ENCODE results near the gene MKRN2. TPM values are rescaled to one million over a fixed set of nuclear protein-coding genes. Genes with fewer than 3 reads are reported as not detected.
A peak's percentile ranks its signal among the peaks of the same experiment; 100 is the strongest.
"Not testable (repeated sequence)": the region's sequence is repeated elsewhere in the genome, so short reads cannot be mapped to it uniquely, and the experiment has no call there.

Gene MKRN2
- total RNA-seq, 1 donor from 2014 or later: 21.6 TPM

- peak; percentile 7 to 22 for DNase-seq (ENCODE audit: low read depth in 2 of 2)
Measured at GRCh38 chr3:12629560-12629959, 72.7 kb downstream of the MKRN2 start.

GRCh38 chr3:12630292-12630691, 73.4 kb downstream of the MKRN2 start:
- no peak for DNase-seq (ENCODE audit: low read depth in 2 of 2)

GRCh38 chr3:12630843-12631242, 74.0 kb downstream of the MKRN2 start:
- not testable (repeated sequence) for DNase-seq (ENCODE audit: low read depth in 2 of 2)

GRCh38 chr3:12632523-12632922, 75.6 kb downstream of the MKRN2 start:
- DNase-seq (ENCODE audit: low read depth in 2 of 2): no peak

- no peak for DNase-seq (ENCODE audit: low read depth in 2 of 2)
Measured at GRCh38 chr3:12633108-12633507, 76.2 kb downstream of the MKRN2 start.

Other genes starting within 250 kb of the MKRN2 start
- gene TSEN2, start 72.6 kb upstream of the MKRN2 start, total RNA-seq: 5.4 and 8.7 TPM in 2 replicates
- not detected in 2 replicates for gene MKRN2OS, start 11.6 kb upstream of the MKRN2 start, total RNA-seq
- 74.8 and 84.7 TPM in 2 replicates for gene RAF1, start 107.0 kb downstream of the MKRN2 start, total RNA-seq
- gene TMEM40, start 202.2 kb downstream of the MKRN2 start, total RNA-seq: not detected in 2 replicates
- 0.60 and 1.5 TPM in 2 replicates for gene CAND2, start 239.6 kb downstream of the MKRN2 start, total RNA-seq

Measured in lung microvascular endothelial cell (primary cell).